Left renal pelvis (tissue), 4 donors: ENCODE data around the gene DNAJC18. TPM values are rescaled to one million over a fixed set of nuclear protein-coding genes. Genes with fewer than 3 reads are reported as not detected.
"Not testable (repeated sequence)": the region's sequence is repeated elsewhere in the genome, so short reads cannot be mapped to it uniquely, and the experiment has no call there.

Source experiments
- DNase-seq, 4 donors: peaks; one replicate each; pipeline ENCODE4 v3.0.0-alpha.2; 2013; ENCODE audit warnings: low read depth in 4 of 4, low spot score in 3 of 4
- polyA plus RNA-seq, 4 donors: library from polyadenylated mRNA; unstranded; fragments of 120-200 nt; gene quantifications; one replicate each; pipeline ENCODE4 v1.2.1, GENCODE V29; 2013; ENCODE audit not compliant: insufficient read length in 4 of 4

The DNAJC18 gene
- polyA plus RNA-seq, 4 donors: 24.0 to 35.0 (median 32.9) TPM

DNA sequence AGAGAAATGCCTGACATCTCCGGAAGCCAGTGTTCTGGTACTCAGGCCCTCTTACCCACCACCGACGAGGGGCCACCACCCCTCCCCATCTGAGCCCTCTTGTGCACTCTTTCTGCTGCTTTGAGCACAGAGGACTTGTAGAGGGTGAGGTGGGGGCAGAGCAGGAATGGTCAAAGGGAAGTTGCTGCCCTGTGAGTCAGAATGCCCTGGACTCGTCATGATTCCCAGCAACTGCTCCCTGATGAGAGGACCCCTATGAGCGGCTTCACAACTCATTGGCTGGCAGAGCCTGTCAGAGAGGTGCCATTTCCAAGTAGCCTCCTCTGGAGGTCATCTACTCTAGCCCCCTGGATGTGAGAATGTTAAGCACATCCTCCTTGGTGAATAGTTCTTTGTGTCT lies 22.4 kb upstream of the DNAJC18 start:
- no peak for DNase-seq

DNA sequence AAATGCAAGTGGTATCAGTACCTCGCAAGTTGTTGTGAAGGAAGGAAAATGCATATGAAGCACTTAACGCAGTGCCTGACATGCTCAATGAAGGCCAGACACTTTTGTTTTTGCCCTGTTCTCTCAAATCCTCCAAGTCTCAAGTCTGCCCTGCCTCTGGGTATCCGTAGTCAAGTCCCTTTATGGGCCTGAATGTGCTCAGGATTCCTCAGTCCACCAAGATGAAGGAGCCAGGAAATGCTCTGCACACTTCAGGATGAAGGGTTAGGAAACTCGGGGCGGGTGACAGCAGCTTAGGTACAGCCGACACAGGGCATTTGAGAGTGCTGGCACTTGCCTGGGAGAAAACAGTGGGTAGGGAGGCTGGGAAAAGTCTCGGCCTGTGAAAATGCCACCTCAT lies 21.9 kb upstream of the DNAJC18 start:
- no peak for DNase-seq

DNA sequence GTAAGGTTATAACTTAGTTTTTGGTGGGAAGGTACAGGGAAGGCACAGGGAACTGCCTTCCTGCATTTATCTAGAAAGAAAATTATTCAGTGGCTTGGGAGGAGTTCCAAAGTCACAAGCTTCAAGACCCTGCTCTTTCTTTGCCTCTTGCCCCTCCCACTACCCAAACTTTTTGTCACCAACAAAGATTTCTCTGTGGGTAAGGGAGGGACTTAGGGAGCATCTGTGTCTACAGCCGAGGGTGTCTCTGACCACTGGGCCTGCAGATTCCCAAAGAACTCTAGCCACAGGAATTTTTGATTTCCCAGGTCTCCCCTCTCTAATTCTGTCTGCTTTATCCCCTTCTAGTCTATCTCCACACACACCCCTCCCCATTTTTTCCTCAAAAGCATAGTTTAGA lies 21.1 kb upstream of the DNAJC18 start:
- no peak for DNase-seq

DNA sequence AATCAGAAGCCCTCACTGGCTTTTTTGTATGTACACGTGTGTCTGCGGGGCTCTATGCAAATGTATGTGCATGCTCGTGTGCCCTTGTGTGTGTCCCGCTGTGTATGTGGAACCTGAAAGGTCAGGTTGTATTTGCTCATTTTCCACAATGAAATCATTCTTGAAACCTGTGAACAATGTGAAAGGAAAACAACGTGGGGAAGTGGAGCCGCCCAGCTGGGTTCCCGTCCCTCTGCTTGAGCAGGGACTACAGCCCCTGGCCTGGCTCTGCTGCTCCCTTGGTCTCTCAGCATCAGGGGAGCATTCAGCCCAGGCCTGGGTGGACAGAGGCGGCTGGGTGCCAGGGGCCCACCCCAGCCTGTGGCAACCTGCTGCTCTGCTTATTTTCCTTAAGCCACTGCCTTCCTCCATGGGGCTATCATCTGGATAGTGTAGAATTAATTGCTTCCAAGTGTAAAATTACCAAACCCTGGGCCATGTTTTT lies 20.2 kb upstream of the DNAJC18 start:
- no peak for DNase-seq

DNA sequence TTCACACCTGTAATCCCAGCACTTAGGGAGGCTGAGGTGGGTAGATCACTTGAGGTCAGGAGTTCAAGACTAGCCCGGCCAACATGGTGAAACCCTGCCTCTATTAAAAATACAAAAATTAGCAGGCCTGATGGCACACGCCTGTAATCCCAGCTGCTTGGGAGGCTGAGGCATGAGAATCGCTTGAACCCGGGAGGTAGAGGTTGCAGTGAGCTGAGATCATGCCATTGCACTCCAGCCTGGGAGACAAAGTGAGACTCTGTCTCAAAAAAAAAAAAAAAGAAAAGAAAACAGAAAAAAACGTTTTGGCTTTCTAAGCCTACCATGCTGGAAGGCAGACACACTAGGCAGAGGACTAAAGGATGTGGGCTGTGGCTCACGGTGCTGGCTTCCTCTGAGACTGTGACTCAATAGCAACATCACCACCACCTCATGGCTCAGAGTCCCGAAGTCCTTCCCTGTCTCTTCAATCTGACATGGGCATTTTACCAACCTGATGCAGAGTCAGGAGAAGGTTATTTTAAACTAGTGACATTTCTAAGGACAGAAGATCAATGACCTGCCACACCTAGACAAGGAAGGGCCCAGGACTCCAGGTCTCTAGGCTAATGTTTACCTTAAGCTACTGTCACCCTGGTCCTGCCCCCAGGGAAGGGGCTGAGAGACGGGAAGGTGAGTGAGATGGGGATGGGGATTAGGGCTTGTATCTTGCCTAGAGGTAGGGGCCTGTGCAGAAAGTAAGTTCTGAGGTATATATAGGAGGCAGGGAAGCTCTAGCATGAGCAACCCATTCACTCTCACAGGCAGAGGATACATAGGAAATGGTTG lies 19.5 kb upstream of the DNAJC18 start:
- no peak for DNase-seq

DNA sequence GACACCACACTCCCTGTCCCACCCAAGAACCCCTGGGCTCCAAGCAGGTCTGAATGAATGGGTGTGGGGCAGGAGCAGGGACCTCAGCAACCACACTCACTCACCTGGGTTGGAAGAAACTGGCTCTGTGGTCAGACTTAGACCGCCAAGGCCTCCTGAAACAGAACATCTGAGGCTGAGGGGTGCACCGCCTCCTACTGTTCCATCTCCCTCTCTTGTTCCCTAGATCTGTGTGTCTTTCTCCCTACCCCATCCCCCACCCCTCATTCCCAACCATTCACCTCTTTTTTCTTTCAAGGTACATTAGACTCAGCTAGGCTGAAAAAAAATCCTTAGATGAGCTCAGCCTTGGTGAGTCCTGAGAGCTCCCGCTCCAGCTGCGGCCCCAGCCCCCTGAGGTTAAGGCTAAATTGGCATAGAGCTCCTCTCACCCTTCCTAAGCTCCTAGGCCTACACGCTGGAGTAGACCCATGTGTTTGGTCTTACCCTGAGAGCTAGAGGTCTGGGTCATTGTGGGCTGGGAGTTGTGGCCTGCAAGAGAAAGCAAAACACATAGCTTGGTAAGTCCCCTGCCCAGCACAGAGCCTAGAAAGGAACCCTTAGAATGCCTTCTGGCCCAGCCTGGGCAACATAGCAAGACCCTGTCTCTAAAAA lies 18.5 kb upstream of the DNAJC18 start:
- no peak for DNase-seq

DNA sequence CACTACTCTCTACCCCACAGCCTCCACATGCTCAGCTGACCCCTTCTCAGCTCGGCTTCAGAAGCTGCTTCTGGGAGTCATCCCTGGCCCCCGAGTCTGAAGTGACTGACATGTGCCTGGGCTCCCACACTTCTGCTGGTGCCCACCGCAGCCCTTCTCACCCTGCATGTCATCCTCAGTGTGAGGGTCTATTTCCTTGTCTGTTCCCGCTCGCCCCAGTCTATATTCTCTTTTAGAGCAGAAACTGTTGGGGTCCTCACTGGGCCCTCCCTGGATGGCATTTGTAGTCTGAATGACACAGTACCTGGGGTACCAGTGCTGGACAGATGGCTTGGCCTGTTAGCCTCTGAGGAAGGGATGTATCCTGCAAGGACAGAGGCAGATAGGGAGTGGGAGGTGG lies 17.9 kb upstream of the DNAJC18 start:
- no peak for DNase-seq

DNA sequence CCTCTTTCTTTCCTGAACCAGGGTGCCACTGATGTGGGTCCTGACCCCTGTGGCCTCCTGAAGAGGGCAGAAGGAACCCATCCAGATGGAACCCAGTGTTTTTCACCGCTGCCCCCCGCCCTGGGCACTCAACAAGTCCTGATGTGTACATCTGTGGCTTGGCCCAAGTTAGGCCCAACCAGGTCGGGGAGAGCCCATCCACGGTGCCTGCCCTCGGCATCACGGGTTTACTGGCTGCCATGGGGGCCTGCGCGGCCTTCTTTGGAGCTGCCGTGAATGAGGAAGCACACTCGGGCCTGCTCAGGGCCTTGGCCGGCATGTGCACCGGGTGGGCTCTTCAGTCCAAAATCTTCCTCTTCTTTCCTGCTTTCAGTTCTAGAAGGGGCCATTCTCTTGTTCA lies 17.5 kb upstream of the DNAJC18 start:
- no peak for DNase-seq

DNA sequence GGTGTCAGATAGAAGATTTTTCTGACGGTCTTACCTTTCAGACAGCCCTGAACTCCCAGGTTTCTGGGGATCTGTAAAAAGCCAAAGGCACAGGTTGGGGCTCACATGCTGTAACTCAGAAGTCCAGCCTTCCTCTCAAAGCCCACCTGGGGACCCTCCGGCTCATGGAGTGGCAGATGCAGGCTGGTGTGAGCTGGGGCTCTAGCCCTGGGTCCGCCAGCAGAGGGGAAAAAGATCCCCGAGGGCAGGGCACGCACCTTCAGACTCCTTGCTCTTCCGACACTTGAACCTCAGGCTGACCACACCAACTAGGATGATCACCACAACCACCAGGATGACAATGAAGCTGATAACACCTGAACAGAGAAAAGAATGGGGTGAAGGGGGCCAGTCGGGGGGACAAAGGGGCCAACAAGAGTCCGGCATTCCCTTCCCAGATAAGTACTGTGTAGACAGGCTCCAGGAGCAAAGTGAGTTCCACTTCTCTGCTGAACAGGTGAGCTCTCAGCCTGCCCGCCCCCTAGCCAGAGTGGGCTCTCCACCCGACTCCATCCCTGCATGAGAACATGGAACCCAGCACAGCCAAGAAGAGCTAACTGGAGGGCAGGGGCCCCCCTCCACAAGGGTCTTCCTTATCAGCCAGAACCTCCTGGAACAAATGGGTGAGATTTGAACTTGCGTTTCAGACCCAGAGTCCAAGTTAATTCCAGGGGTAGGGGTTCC lies 15.4 kb upstream of the DNAJC18 start:
- no peak for DNase-seq

DNA sequence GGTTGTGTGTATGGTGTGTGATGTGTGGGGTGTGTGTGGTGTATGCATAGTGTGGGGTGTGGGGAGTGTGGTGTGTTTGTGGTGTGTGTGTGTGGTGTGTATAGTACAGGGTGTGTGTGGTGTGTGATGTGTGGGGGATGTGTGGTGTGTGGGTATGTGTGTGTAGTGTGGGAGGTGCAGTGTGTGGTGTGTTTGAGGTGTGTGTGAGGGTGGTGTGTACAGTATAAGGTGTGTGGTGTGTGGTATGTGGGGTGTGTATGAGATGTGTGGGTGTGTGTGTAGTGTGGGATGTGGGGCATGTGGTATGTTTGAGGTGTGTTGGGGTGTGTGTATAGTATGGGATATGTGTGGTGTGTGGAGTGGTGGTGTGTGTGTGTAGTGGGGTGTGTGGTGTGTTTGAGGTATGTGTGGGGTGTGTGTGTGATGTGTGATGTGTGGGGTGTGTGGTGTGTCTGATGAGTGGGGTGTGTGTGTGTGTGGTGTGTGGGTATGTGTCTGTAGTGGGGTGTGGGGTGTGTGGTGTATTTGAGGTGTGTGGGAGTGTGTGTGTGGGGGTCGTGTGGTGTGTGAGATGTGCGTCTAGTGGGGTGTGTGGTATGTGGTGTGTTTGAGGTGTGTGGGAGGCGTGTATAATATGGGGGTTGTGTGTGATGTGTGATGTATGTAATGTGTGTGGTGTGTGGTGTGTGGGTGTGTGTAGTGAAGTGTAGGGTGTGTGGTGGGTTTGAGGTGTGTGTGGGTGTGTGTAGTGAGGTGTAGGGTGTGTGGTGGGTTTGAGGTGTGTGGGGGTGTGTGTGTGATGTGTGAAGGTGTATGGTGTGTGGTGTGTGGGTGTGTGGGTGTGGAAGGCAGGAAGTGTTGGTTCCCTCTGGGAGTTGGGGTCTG lies 14.6 kb upstream of the DNAJC18 start:
- no peak for DNase-seq

DNA sequence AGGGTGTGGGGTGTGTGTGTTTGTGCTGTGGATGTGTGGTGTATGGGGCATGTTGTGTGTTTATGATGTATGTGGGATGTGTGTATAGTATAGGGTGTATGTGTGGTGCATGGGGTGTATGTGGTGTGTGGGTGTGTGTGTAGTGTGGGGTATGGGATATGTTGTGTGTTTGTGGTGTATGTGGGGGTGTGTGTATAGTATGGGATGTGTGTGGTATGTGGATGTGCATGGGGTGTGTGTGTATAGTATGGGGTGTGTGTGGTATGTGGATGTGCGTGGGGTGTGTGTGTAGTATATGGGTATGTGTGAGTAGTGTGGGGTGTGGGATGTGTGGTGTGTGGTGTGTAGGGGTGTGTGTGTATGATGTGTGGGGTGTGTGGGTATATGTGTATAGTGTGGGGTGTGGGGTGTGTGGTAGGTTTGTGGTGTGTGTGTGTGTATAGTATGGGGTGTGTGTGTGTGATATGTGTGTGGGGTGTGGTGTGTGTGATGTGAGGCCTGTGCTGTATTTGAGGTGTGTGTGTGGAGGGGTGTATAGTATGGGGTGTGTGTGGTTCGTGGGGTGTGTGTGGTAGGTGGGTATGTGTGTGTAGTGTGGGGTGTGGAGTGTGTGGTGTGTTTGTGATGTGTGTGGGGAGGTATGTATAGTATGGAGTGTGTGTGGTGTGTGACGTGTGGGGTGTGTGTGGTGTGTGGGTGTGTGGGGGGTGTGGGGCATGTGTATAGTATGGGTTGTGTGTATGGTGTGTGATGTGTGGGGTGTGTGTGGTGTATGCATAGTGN lies 12.7 kb upstream of the DNAJC18 start:
- no peak for DNase-seq

DNA sequence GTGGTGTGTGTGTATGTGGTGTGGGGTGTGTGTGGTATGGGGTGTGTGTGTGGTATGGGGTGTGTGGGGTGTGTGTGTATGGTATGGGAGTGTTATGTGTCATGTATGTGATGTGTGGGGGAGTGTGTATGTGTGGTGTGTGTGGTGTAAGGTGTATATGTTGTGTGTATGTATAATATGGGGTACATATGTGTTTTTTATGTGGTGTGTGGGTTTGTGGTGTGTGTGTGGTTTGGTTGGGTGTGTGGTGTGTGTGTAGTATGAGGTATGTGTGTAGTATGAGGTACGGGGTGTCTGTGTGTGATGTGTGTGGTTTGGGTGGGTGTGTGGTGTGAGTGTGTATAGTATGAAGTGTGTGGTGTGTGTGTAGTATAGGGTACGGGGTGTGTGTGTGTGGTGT lies 11.9 kb upstream of the DNAJC18 start:
- DNase-seq: no peak

DNA sequence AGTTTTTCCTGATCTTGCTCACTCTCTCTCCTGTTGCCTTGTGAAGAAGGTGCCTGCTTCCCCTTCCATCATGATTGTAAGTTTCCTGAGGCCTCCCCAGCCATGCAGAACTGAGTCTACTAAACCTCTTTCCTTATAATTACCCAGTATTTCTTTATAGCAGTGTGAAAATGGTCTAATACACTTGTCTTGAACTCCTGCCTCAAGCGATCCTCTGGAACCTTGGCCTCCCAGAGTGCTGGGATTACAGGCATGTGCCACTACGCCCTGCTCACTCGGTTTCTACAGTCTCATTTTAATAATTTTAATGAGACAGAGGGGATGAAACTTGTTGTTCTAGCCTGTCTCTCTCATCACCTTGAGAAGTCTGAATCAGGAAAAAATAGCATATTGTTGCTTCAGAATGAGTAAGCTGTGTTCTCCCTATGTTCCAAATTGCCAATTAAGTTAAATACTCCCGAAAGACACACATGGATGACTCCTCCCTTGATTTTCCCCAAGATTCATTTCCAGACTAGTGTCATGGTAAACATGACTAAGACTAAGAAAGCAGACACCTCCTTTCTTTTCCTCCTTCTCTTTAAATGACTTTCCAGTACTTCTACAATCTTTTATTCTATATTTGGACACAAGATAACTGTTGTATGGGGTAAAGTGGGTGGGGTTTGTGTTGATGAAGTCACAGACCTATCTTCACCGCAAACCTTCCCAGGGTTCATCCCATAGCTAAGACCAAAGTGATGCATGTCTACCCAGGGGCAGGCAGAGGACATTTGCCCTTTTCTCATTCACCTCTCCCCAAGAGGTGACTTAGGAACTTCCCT lies 7.8 kb upstream of the DNAJC18 start:
- no peak for DNase-seq

DNA sequence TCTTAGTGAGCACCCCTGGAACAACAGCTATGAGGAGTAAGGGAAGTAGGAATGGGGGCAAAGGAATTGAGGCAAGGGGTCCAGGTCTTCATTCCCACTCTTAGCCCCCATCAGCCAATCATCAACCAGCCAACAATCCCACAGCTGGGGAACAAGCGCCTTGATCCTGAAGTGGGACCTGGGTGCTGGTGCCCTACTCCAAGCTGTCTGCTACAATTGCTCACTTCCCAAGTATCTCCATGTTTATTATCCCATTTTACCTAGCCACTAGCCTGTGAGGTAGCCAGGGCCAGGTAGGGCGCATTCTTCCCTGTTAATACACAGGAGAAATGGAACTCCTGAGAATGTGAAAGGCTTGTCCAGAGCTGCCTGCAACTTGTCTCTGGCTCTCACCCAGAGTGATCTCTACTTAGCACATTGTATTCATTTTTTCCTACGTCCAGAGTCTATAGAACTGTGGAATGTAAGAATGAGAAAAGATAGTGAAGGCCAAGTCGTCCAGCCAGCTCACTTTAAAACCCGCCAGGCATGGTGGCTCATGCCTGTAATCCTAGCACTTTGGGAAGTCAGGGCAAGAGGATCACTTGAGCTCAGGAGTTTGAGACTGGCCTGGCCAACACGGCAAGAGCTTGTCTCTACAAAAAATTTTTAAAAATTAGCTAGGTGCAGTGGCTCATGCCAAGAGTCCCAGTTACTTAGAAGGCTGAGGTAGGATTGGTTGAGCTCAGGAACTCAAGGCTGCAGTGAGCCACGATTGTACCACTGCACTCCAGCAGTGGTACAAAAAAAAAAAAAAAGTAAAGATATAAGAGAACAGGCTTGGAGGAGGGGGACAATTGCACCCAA lies 6.2 kb upstream of the DNAJC18 start:
- DNase-seq: no peak

DNA sequence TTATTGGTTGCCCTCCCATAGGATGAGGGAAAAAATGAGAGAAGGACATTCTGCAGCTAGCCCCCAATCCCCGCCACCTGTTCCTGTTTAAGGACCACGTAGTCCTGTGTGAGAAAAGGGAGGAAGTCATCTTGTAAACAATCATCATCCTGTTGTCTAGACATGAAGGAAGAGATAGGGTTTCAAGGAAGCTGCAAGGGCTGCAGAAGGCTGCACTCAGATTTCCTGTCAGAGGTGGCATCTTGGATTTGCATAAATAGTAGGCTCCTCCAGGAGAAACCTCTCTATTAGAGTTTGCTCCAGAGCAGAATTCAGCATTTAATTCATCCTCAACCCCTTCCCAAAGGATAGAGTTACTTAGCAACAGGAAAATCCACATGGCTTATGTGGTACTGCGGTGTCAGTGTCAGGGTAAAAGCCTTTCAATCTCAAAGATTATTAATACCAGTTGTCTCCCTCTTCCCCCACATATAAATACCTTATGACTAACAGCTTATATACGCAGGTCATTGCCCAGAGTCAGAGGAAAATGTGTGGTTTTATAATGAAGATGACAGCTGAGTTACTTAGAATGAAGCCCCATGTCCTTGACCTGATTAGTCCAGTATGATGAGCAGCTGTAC lies 4.6 kb upstream of the DNAJC18 start:
- no peak for DNase-seq

DNA sequence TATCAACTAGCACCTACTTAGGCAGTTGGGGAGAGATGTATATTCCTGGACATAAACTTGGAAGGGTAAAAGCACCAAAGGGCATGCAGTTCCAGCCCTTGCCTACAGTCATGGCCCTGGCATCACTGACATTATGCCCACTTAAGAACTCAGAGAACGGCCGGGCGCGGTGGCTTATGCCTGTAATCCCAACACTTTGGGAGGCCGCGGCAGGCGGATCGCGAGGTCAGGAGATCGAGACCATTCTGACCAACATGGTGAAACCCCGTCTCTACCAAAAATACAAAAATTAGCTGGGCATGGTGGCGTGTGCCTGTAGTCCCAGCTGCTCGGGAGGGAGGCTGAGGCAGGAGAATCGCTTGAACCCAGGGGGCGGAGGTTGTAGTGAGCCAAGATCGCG lies 1.1 kb upstream of the DNAJC18 start:
- not testable (repeated sequence) for DNase-seq

DNA sequence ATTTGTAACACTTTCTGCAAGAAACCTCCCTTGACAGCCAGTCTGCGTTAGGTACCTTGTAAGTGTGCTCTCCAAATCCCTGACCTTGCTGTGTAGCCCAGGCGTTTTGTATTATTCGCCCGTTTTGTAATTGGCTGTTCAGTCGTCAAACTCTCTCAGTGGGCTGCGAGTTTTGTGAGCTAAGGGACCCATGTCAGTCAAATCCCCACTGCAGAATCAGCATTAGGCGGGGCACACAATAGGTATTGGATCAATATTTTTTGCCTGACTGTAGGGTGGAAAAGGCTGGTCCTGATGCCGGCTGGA lies 665 bp downstream of the DNAJC18 start:
- no peak for DNase-seq

DNA sequence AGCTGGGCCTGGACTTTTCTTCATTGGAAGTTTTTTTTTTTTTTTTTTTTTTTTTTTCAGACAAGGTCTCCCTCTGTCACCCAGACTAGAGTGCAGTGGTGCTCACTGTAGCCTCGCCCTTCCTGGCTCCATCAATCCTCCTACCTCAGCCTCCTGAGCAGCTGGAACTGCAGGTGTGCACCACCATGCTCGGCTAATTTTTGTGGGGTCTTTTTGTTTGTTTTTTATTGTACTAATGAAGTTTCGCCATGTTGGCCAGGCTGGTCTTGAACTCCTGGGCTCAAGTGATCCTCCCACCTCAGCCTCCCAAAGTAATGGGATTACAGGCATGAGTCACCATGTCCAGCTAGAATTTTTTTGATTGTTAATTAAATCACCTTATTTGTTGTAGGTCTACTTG lies 3.6 kb downstream of the DNAJC18 start:
- no peak for DNase-seq
